Stimulated activated CD4-positive, alpha-beta T cell treated with anti-CD3 and anti-CD28 coated beads, Interleukin-1b, Interleukin-23, amount 100 ng/mL, for 24 hours (primary cell): ENCODE data around the gene BEND5.

Experiments used
- DNase-seq, 4 experiments: peaks; one replicate each; pipeline ENCODE4 v3.0.0-alpha.2; 2020; ENCODE audit warnings: low read depth in 4 of 4, low spot score in 1 of 4

The BEND5 gene

DNA sequence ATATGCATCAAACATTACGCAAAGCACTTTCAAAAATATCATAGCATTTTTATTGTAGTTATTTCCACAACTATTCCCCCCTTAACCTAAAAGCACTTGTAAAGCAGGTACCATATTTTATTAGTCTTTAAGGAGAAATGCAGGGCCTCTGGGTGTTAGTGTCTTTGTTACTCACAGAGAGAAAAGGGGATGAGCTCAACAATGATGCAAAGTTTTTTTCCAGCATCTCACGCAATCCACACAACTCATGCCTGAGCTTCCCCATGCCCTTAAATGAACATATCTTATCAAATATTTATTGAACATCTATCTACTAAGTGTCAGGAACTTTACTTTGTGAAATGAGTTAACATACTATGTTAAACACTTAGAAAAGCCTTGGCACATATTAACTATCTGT lies 50.6 kb downstream of the BEND5 start:
- no peak for DNase-seq

DNA sequence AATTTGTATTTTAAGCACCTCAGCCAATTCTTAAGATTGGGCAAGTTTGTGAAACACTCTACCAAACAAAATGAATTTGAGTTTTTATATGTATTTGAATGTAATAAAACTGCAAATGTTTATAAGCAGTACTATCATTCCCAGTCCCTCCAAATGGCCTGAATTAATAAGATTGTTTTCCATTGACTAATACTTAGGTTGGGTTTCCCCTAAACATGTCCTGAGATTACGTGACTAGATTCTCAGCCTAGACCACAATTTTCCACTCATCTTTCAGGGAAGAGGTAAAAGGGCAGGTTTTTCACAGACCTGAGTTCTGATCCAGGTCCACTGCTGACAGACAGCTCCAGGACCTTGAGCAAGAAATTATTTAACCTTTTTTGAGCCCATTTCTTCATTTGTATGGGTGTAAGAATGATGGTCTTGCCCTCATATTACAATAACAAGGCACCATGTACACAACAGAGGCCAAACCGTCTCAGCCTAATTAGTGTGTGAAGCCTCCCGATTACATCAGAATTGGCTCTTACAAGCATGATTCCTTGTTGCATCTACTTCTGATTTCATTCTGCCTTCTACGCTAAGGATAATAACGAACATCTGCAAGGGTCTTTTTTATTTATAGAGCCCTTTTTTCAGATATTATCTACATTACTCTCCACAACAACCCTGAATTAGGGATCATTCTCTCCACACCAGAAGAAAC lies 51.2 kb downstream of the BEND5 start:
- DNase-seq = no peak

DNA sequence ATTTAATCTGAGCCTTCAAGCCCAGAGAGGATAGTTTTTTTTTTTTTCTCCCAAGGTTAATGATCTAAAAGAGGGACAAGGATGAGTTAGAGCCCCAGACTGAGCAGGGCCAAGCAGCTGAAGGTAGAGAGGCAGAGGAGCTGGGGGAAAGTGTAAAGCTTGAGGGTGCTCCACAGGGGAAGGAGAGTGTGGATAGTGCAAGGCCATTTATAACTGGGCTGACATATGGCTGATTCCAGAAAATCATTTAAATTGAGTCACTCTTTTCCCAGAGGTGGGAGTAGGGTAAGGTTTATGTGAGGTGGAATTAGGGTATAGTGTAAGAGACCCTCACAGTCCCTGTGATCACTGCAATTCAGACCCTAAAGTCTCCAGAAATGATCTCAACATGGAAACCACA lies 55.8 kb downstream of the BEND5 start:
- no peak for DNase-seq

DNA sequence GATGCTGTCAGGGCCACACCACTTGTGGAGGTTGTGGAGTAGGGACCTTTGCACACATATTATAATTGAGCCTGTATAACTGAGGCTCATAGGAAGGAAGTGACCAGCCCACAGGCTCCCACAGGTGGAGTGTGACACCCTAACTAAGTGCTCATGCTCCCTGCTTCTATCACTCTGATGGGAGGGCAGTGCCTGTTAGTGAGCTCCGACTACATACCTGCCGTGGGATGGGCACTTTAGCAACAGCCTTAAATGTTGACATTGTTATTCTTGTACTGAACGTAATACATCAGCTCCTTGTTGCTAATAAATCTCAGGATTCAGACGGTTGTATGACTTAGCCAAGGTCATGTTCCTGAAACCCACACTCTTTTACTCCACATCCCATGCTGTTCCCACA lies 58.0 kb downstream of the BEND5 start:
- DNase-seq = no peak

DNA sequence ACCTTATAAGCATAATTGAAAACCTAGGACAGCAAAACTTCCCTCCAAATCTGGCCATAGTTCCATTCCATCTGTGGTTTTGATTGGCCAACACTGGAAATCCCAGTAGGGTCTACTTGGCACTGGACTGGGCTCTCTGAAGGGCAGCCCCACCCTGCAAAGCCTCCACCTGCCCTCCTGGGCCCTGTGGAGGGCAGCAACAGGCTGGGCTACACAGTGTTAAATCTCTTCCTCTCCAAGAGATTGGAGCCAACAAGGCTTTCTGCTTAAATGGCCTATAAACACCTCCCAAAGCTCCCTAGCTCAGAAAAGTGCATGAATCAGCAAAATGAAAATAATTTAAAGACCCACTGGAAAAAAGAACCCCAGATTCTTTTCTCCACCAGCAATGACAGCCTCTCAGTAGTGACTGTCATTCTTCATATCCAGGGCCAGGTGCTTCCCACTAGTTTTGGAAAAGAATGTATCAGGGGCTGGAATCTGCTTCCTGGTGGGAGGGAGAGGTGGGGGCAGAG lies 58.5 kb downstream of the BEND5 start:
- DNase-seq = no peak

DNA sequence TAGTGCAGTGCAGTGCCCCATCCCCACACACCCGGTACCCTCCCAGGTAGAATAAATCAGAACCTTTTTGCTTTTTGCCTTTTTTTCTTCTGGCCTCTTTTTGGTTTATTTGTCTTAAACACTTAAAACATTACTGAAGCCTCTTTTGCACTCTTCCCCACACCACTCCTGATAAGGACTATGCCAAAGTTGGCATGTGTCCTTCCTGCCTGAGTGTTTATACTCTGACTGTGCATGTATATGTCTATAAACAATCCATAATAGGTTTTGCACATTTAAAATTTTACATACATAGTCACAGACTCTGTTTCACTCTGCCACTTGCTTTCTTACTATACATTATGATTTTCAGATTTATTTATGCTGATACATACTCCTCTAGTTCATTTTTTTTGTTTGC lies 59.6 kb downstream of the BEND5 start:
- DNase-seq = no peak

DNA sequence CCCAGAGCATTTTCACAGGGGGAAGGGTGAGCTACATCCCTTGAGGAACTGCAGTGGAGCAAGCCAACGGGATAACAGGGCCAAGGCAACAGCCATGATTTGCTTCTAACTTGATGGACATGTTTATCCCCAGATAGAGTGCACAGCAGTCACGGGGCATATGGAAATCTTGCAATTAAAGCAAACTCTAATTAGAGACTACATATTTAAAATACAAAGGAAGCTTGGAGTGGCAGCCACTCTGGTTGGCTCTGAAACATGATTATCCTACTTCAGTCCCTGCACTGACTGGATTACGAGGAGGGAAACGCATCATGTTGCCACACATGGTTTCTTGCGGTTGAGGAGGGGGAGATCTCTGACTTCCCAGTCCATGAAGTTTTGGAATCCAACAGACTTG lies 60.8 kb downstream of the BEND5 start:
- DNase-seq = no peak

DNA sequence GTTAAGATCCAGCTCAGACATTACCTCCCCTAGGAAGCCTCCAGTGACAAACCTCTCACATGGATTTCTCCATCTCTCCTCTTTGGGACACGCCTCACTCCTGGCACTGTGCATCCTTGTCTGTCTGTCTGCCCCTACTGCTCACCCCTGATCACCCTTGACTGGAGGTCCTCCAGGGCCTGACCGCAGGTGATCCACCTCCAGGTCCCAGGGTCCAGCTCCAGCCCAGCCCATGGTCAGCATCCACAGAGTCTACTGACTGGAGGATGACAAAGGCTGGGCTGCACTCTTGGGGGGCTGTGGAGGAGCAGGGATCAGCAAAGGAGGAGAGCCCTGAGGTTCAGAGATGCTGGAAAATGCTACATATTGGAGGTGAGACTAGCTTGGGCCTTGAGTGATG lies 65.8 kb downstream of the BEND5 start:
- no peak for DNase-seq

DNA sequence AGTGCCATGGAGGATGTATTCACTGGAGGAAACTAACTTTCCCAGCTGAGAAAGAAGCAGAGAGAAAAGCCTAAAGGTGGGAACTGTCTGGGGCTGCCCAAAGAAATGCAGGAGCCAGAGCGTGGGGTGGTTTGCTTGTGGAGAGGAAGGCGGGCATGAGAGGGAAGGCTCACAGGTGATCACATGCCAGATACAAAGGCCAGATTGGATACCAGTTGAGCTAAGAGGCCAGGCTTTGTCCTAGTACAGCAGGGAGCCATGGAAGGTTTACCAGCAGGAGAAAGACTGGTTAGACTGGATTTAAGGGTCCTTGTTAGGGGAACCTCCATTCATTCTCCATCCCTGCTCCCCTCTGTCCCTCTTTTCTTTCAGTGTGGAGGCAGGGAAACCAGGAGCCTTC lies 66.4 kb downstream of the BEND5 start:
- DNase-seq = no peak

DNA sequence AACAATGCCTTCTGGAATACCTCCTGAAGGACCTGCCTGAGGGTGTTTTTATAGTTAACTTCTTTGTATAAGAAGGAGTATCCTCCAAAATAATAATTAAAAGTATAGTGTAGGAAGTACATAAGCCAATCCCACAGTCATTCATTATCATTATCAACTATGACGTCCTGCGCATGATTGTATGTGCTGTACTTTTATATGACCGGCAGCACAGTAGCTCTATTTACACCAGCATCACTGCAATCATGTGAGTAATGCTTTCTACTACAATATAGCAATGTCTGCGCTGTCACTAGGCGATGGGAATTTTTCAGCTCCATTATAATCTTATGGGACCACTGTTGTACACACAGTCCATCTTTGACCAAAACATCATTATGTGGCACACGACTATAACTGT lies 72.0 kb downstream of the BEND5 start:
- DNase-seq = no peak

DNA sequence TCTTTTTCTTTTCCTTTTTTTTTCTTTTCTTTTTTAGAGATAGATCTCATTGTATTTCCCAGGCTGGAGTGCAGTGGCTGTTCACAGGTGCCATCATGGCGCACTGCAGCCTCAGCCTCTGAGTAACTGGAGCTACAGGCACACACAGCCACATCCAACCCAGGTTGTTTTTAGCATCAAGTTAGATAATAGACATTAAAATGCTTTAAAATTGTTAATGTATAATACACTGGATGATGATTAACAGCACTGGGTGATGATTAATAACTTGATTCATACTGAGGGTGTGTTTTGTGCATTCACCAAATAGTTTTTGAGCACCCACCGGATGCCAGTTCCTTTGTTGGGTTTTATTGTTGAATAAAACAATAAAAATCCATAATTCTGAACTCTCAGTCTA lies 75.2 kb downstream of the BEND5 start:
- no peak for DNase-seq

DNA sequence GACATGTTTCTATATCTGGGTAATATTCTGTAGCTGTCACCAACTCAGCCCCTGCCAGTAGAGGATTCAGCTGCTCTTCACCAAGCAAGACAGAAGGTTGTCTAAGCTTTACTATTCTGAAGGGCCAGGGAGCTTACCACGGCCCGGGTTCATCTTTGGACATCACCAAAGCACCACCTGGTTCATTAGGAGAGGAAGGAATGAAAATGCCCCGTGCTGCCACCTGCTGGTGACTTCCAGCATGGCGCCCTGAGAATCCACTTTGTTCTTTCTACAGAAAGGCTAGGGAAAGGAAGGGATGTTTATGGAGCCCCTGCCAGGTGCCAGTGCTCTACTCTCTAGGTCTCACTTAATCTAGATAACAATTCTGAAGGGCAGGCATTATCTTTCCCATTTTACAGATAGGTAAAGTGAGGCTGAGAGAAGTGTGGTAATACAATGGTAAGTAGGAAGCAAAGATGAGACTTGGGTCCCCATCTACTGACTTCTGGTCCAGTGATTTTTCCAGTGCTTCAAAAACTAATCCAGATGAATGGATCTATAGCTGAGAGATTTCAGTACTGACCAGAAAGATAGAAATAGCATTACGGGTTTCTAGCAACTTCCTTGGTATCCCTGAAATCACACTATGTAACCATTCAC lies 79.5 kb downstream of the BEND5 start:
- DNase-seq = peak in 3 of 4 experiments; percentile 19 to 36 (median 31)

DNA sequence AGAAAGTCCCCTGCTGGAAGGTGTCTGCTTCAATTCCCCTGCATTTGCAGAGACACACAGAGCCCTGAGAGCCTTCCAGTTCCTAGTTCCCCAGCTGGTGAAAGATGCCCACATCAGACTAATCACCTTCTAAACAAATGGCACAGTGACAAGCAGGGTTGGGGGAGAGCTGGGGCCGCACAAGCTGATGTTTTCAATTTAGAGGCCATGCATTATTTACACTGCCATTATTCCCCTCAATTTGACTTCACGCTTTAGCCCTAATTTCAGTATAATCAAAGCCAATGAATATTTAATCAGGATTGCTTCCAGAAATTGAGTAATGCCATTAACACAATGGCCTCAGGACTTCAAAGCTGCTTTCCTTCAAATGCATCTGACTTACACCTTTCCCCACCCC lies 81.5 kb downstream of the BEND5 start:
- DNase-seq = no peak

DNA sequence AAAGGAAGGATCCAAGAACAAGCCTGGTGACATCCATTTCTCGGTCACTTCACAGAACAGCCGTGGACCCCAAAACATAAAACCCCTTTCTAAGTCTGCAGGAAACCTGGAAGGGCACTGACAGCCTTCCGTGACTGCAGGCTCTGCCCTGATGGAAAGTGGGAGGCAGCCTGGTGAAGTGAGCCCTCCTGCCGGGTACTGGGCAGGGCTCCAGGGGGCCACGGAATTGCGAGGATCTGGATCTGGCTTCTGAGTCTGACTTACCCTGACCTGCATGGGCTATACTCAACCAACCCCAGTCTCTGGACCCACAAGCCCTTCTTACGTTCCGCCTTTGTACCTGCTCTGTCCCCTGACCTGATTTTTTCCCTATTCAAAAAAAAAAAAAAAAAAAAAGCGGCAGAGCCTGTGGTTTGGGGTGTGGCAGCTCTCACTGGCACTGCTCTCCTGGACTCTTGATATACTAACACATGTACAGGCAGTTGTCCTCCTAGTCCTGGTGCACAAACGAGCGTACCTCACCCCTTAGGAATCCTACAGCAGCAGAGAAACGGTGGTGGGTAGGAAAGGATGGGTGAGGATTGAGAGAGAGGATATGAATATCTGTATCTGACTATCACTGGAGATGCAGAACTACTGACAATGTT lies 82.9 kb downstream of the BEND5 start:
- no peak for DNase-seq

DNA sequence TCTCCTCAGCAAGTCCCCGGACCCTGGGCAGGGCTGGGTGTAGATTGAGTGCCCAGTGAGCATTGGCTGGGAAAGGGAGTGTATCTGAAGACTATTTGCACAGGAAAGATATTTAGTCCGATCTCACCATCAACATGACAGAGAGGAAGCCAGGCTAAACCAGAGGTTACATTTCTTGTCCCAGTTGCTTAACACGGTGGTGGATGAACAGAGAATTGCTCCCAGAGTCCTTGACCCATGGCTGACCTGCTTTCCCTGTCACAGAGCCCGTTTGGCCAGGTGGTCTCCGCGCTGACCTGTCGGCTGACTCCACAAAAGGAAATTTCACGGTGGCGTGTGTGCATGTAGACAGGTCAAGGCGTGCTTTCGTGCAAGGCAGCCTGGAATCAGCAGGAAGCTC lies 83.5 kb downstream of the BEND5 start:
- no peak for DNase-seq

DNA sequence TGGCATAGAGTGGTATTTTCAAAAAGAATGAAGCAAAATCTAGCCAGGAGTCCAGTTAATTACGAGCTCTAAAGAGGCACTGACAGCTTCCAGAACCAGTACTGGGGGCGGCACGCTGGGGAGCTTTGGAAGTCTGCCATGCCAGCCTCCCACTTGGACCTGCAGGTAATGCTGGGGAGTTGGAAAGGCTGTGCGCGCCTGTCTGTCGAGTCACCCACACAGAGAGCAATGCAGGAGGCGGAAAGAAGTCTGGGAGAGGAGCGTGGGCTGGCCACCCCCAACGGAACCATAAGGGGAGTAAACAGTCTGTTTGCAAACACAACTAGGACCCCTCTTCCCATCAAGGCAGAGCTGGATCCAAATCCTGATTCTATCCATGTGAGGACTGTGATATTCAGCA lies 84.5 kb downstream of the BEND5 start:
- no peak for DNase-seq

DNA sequence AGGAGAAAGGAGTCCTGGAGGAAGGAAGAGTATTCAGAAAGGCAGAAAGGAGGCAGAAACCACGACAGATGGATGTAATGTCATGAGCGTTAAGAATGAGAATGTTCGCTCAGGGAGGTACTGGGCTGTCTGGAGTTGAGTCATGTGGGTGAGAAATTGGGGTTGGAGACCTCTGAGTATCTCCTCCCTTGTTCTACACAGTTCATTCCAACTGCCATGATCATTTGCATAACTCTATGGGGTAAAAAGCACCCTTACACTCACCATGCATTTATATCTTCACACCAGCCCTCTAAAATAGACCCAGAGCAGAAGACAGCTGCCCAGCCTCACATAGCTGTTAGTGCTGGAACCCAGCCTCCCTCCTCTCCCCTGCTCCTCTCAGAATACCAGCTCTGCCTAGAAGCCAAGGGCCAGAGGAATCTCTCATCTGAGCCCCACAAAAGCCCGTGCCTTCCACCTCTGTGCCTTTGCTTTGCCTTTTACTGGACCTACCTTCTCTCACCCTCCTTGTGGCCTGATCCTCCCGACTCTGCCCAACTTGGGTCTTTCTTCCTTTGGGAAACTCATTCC lies 85.2 kb downstream of the BEND5 start:
- DNase-seq = no peak

DNA sequence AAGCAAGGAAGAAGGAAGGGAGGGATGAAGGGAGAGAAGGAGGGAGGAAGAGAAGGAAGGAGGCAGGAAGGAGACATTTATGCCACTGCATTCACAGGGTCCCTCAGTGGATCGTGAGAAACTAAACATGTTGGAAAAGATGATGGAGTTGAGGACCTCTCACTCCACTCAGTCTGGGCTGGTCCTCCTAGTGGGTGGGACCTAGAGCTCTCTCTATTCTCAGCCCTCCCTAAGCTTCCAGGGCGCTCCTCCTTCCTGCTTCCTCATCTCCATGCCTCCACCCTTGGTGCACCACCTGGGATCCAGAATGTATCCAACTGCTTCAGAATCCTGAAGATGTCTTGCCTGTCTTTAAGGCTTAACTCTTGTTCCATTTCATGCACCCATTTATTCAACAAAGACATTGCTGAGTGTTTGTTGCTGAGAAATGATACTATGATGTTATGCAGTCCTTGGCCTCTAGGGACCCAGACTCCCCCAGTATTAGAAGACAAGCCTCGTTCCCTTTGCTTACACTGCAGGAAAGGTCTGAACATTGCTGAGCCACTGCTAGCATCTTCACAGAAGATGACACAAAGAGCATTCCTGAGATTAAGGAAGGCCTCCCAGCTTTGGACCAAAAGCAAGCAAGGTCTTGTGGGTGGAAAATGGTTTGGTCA lies 88.5 kb downstream of the BEND5 start:
- no peak for DNase-seq

DNA sequence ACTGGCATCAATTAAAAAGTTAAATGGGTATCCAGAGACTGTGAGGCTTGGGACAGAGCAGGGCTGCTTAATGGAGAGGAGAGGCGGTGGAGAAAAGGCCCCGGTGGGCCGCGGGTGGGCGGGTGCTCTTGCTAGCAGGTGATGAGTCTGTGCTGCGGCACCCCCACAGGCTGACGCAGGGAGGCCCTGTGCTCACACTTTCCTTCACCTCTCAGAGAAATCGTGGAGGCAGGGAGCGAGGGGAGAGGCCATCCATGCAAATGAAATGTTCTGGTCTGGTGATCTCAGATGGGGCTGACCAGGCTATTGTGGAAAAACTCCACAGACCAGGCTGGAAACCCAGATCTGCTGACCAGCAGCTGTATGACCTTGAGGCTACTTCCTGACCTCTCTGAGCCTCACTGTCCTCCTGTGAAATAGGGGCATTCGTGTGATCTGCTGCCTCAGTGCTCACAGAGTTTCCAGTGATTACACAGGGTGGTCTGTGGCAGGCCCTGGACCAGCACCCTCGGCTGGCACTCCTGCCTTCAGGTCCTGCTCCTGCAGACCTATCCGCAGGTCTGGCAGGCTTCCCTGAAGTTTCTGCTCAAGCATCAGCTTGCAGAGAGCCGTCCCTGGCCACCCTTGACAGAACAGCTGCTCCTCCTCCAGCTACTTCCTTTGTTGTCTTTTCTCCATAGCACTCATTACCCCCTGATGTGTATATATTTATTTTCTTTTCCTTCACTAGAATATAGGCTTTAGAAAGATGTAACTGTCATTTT lies 89.2 kb downstream of the BEND5 start:
- DNase-seq = no peak

DNA sequence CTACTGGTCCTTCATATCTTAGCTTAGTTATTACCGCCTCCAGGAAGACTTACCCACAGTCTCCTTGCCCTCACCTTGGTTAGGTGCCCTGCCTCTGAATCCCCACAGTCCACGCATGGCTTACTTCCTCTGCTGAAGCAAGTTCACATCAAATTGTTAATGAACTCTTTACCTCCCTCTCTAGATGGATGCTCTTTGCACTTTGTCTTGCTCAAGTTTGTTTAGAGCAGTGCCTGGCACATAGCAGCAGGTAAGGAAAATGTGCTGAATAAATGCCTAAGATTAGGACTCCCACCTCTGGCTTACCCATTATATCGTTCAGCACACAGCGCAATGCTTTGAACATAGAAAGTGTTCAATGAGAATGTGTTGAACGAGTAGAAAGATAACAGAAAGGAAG lies 90.5 kb downstream of the BEND5 start:
- no peak for DNase-seq

DNA sequence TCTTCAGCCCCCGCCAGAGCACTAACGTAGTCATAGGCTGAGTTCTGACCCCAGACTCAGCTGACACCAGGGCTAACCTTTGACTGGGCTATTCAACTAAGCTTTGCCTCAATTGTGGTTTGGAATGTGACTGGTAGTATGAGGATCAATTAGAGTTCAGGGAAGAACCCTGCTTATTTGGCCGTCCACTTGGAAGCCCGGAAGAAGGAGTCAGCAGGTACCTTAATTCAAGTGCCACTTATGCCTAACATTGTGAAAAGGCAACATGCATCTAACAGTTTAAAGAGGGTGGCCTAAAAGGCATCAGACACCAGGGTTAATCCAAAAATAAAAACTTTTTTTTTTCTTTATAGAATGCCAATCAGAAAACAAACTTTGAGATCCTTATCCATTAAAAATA lies 92.3 kb downstream of the BEND5 start:
- DNase-seq = no peak
